DOHH2 (cell line): Measurements from ENCODE around the gene DMAP1.
"Not testable (repeated sequence)": the region's sequence is repeated elsewhere in the genome, so short reads cannot be mapped to it uniquely, and the experiment has no call there.

Experiments used
- H3F3A ChIP-seq: fragments of 200-600 bp; sonication (generic), shearing (Covaris generic); 2 replicates; pipeline ENCODE4 v1.6.0; 2016; ENCODE audit warnings: antibody characterized with exemption, mild to moderate bottlenecking; ENCODE audit not compliant: control insufficient read depth, insufficient read depth
- H3K27ac ChIP-seq: fragments of 200-600 bp; sonication (generic); 2 replicates; pipeline ENCODE4 v1.5.1; 2014; ENCODE audit warnings: low read depth, mild to moderate bottlenecking, low read length, moderate library complexity
- H3K27me3 ChIP-seq: fragments of 200-600 bp; sonication (generic); 2 replicates; pipeline ENCODE4 v1.6.1; 2014; ENCODE audit warnings: mild to moderate bottlenecking, low read length, mixed read lengths; ENCODE audit not compliant: control insufficient read depth
- H3K36me3 ChIP-seq: fragments of 200-600 bp; sonication (generic); 2 replicates; pipeline ENCODE4 v1.6.1; 2014; ENCODE audit warnings: mild to moderate bottlenecking, low read length, moderate library complexity, mixed read lengths; ENCODE audit not compliant: control insufficient read depth
- H3K4me1 ChIP-seq: fragments of 200-600 bp; sonication (generic); 2 replicates; pipeline ENCODE4 v1.6.1; 2014; ENCODE audit warnings: mild to moderate bottlenecking, low read length, mixed read lengths; ENCODE audit not compliant: control insufficient read depth
- H3K4me2 ChIP-seq: fragments of 200-600 bp; sonication (generic); 2 replicates; pipeline ENCODE4 v1.6.0; 2014; ENCODE audit warnings: mild to moderate bottlenecking, low read length, moderate library complexity
- H3K4me3 ChIP-seq: fragments of 200-600 bp; sonication (generic); 2 replicates; pipeline ENCODE4 v1.5.1; 2014; ENCODE audit warnings: mild to moderate bottlenecking, low read length, mixed read lengths
- H3K79me2 ChIP-seq: fragments of 200-600 bp; sonication (generic); 2 replicates; pipeline ENCODE4 v1.6.1; 2014; ENCODE audit warnings: mild to moderate bottlenecking, low read length, mixed read lengths; ENCODE audit not compliant: control insufficient read depth
- H3K9me2 ChIP-seq: fragments of 200-600 bp; sonication (generic); replicated peaks from 2 replicates; pipeline ENCODE4 v1.6.1; 2014; ENCODE audit warnings: mild to moderate bottlenecking, low read length, mixed read lengths; ENCODE audit not compliant: control insufficient read depth
- H3K9me3 ChIP-seq: fragments of 200-600 bp; sonication (generic); 2 replicates; pipeline ENCODE4 v1.6.1; 2014; ENCODE audit warnings: antibody characterized with exemption, low read length, mixed read lengths; ENCODE audit not compliant: control insufficient read depth, insufficient read depth
- H4K20me1 ChIP-seq: fragments of 200-600 bp; sonication (generic); 2 replicates; pipeline ENCODE4 v1.6.0; 2014; ENCODE audit warnings: low read depth, mild to moderate bottlenecking, antibody characterized with exemption, low read length, moderate library complexity; ENCODE audit not compliant: control insufficient read depth, insufficient read depth
- EZH2phosphoT487 ChIP-seq: fragments of 200-600 bp; sonication (generic); IDR thresholded peaks from 2 replicates; pipeline ENCODE4 v1.6.1; 2017; ENCODE audit warnings: borderline replicate concordance, mild to moderate bottlenecking, antibody characterized with exemption, low read length, moderate library complexity, mixed read lengths
- TF ChIP-seq, protein P1 (sequence below): fragments of 200-600 bp; sonication (generic); IDR thresholded peaks from one replicate; pipeline ENCODE4 v1.5.1; 2014; ENCODE audit warnings: antibody characterized with exemption, mild to moderate bottlenecking, low read depth, low read length; ENCODE audit not compliant: poor library complexity, severe bottlenecking

Gene DMAP1

GRCh38 chr1:44174630-44175029 is 38.6 kb upstream of the DMAP1 start:
- no peaks in the 10 kb centered on the region for H3K79me2 ChIP-seq
- H3K9me3 ChIP-seq = peaks cover 10% of the 10 kb centered on the region; the same call in 1 of the 2 replicates
- H3K4me2 ChIP-seq = no peak overlapping the region
- H3K36me3 ChIP-seq = no peaks in the 10 kb centered on the region
- no peaks in the 10 kb centered on the region for H3K27me3 ChIP-seq
- no peak overlapping the region for H3K4me3 ChIP-seq
- no peaks in the 10 kb centered on the region for H4K20me1 ChIP-seq
- no peaks in the 10 kb centered on the region for H3K4me1 ChIP-seq
- no peaks in the 10 kb centered on the region for H3F3A ChIP-seq
- TF ChIP-seq, protein P1, sequence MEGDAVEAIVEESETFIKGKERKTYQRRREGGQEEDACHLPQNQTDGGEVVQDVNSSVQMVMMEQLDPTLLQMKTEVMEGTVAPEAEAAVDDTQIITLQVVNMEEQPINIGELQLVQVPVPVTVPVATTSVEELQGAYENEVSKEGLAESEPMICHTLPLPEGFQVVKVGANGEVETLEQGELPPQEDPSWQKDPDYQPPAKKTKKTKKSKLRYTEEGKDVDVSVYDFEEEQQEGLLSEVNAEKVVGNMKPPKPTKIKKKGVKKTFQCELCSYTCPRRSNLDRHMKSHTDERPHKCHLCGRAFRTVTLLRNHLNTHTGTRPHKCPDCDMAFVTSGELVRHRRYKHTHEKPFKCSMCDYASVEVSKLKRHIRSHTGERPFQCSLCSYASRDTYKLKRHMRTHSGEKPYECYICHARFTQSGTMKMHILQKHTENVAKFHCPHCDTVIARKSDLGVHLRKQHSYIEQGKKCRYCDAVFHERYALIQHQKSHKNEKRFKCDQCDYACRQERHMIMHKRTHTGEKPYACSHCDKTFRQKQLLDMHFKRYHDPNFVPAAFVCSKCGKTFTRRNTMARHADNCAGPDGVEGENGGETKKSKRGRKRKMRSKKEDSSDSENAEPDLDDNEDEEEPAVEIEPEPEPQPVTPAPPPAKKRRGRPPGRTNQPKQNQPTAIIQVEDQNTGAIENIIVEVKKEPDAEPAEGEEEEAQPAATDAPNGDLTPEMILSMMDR = no peak
- TF ChIP-seq EZH2phosphoT487 = no peak
- no peaks in the 10 kb centered on the region for H3K9me2 ChIP-seq
- no peak overlapping the region for H3K27ac ChIP-seq

- no peaks in the 10 kb centered on the region for H3F3A ChIP-seq
- H3K79me2 ChIP-seq = no peaks in the 10 kb centered on the region
- no peaks in the 10 kb centered on the region for H3K9me2 ChIP-seq
- no peaks in the 10 kb centered on the region for H3K36me3 ChIP-seq
- H4K20me1 ChIP-seq = no peaks in the 10 kb centered on the region
- no peak overlapping the region for H3K4me3 ChIP-seq
- no peaks in the 10 kb centered on the region; the same call in 1 of the 2 replicates for H3K27me3 ChIP-seq
- TF ChIP-seq, protein P1 = no peak
- TF ChIP-seq EZH2phosphoT487 = no peak
- no peak overlapping the region for H3K4me2 ChIP-seq
- H3K27ac ChIP-seq = no peak overlapping the region
- H3K9me3 ChIP-seq = no peaks in the 10 kb centered on the region
- H3K4me1 ChIP-seq = no peaks in the 10 kb centered on the region
Observed at GRCh38 chr1:44200336-44200735, 12.9 kb upstream of the DMAP1 start.

- H3K4me2 ChIP-seq, H3K79me2 ChIP-seq, H3K4me1 ChIP-seq: not testable (repeated sequence)
Observed at GRCh38 chr1:44206545-44206944, 6.7 kb upstream of the DMAP1 start.

GRCh38 chr1:44208226-44208625 is 5.0 kb upstream of the DMAP1 start:
- TF ChIP-seq EZH2phosphoT487 = no peak
- TF ChIP-seq, protein P1 = no peak
- no peaks in the 10 kb centered on the region for H3K9me3 ChIP-seq
- no peaks in the 10 kb centered on the region for H3K9me2 ChIP-seq
- H3K4me2 ChIP-seq = no peak overlapping the region
- no peak overlapping the region for H3K4me3 ChIP-seq
- H3K79me2 ChIP-seq = no peaks in the 10 kb centered on the region
- no peaks in the 10 kb centered on the region for H3F3A ChIP-seq
- H3K27ac ChIP-seq = no peak overlapping the region
- H3K36me3 ChIP-seq = no peaks in the 10 kb centered on the region
- H3K27me3 ChIP-seq = no peaks in the 10 kb centered on the region
- H3K4me1 ChIP-seq = peaks cover 9% of the 10 kb centered on the region
- no peaks in the 10 kb centered on the region for H4K20me1 ChIP-seq

More at GRCh38 chr1:44206545-44206944, 6.7 kb upstream of the DMAP1 start:
- not testable (repeated sequence) for H3K9me3 ChIP-seq, H4K20me1 ChIP-seq, H3K36me3 ChIP-seq, H3K27ac ChIP-seq, H3F3A ChIP-seq, H3K27me3 ChIP-seq, H3K4me3 ChIP-seq, H3K9me2 ChIP-seq
